ENCODE results near the gene HASPIN. TPM values are rescaled to one million over a fixed set of nuclear protein-coding genes. Genes with fewer than 3 reads are reported as not detected.

HASPIN gene
- total RNA-seq, 1 donor from 2014 or later: 0.68 TPM

DNA sequence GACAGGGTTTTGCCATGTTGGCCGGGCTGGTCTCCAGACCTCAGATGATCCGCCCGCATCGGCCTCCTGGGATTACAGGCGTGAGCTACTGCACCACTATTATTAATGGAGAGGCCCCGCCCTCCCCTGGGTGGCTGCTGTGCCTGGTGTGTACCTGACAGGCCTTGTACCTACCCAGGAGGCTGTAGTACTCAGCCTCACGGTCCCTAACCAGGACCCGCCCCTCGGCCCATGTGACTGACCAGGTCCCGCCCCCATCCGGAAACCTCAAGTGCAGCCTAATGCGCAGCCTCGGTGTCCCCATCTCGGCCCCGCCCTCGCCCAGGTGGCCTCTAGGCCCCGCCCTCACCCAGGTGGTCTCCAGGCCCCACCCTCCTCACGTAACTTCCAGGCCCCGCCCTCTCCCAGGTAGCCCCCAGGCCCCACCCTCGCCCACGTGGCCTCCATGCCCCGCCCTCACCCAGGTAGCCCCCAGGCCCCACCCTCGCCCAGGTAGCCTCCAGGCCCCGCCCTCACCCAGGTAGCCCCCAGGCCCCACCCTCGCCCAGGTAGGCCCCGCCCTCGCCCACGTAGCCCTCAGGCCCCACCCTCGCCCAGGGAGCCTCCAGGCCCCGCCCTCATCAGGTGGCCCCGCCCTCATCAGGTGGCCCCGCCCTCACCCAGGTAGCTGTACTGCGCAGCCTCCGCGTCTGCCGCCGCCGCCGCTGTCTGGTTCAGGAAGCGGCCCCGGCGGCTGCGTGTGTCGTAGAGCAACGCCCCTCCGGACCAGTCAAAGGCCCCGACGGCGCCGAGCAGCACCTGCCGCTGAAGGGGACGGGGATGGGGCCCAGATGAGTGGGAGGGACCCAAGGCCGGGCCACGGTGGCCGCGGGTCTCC is 31.0 kb downstream of the HASPIN start:
- peak; percentile 97 for ATAC-seq
- intact Hi-C loops (cut with DNase I): no loop called here
- peak overlapping the region; percentile 53 for H3K4me3 ChIP-seq
- H3K4me1 ChIP-seq: no peaks in the 10 kb centered on the region
- DNase-seq: peak; percentile 93
- H3K27me3 ChIP-seq (ENCODE audit: low read depth): no peaks in the 10 kb centered on the region
- peak overlapping the region; percentile 75 for H3K27ac ChIP-seq
- no peaks in the 10 kb centered on the region for H3K9me3 ChIP-seq
- no peaks in the 10 kb centered on the region for H3K36me3 ChIP-seq
- TF ChIP-seq, protein P1, sequence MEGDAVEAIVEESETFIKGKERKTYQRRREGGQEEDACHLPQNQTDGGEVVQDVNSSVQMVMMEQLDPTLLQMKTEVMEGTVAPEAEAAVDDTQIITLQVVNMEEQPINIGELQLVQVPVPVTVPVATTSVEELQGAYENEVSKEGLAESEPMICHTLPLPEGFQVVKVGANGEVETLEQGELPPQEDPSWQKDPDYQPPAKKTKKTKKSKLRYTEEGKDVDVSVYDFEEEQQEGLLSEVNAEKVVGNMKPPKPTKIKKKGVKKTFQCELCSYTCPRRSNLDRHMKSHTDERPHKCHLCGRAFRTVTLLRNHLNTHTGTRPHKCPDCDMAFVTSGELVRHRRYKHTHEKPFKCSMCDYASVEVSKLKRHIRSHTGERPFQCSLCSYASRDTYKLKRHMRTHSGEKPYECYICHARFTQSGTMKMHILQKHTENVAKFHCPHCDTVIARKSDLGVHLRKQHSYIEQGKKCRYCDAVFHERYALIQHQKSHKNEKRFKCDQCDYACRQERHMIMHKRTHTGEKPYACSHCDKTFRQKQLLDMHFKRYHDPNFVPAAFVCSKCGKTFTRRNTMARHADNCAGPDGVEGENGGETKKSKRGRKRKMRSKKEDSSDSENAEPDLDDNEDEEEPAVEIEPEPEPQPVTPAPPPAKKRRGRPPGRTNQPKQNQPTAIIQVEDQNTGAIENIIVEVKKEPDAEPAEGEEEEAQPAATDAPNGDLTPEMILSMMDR (IDR thresholded peaks at IDR 0.05): no peak

DNA sequence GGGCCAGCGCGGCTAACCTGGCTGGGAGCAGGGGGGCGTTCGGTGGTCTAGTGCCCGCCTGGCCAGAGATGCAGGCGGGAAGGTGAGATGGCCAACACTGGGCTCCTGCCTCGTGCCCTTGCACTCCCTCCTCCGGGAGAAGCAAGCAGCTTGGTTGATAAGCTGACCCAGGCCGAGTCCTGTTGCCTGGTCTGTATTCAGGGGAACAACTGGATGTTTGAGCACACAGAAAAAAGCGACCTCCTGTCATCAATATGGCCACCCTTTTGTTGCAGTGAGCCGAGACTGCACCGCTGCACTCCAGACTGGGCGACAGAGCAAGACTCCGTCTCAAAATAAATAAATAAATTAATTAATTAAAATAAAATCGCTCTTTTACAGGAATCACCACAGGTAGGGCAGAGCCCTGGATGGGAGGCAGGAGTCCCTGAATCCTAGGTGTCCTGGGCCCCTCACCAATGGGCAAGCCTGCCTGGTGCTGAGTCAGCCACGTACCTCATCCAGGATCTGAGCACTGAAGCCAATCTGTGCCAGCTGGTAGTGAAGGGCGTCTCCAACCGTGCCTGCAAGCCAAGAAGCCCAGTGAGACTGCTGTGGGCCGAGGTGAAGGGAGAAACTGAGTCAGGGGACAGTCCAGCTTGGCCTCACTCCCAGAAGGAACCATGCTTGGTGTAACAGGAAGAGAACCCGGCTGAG is 31.8 kb downstream of the HASPIN start:
- TF ChIP-seq, protein P1 (IDR thresholded peaks at IDR 0.05): no peak
- ATAC-seq (no peak), DNase-seq (no peak)
- H3K4me3 ChIP-seq: peak overlapping the region; percentile 53
- peaks cover 4% of the 10 kb centered on the region for H3K9me3 ChIP-seq
- no peaks in the 10 kb centered on the region for H3K4me1 ChIP-seq
- H3K27ac ChIP-seq: peak overlapping the region; percentile 75
- intact Hi-C loops (cut with DNase I): no loop called here
- no peaks in the 10 kb centered on the region for H3K27me3 ChIP-seq (ENCODE audit: low read depth)
- no peaks in the 10 kb centered on the region for H3K36me3 ChIP-seq

DNA sequence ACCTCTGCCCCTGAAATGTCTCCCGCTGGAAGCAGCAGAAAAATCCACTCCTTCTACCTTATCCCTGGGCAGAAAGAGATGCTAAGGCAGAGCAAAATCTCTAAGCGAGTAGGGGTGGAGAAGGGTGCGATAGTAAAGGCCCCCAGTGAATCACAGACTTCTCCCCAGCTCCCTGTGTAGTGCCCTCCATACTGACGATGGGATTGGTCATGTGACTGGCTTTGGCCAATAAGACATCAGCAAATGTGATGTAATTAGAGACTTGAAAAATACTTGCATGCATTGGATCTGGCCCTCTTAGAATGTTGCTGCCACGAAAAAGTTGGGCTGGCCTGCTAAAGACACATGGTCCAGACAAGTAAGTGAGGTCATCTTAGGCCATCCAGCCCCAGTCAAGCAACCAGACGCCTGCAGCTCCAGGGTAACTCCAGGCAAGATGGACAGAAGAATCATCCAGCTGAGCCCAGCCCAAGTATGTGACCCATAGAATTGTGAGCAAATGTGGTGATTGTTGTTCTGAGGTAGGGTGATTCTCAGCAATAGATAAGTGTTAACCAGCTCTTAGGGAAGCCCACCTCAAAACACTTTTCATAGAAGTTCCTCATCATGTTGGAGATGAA is 36.0 kb downstream of the HASPIN start:
- H3K4me1 ChIP-seq: no peaks in the 10 kb centered on the region
- TF ChIP-seq, protein P1 (IDR thresholded peaks at IDR 0.05): no peak
- H3K4me3 ChIP-seq: no peak overlapping the region
- intact Hi-C loops (cut with DNase I): no loop called here
- no peak overlapping the region for H3K27ac ChIP-seq
- no peaks in the 10 kb centered on the region for H3K27me3 ChIP-seq (ENCODE audit: low read depth)
- no peaks in the 10 kb centered on the region for H3K36me3 ChIP-seq
- no peak for ATAC-seq
- DNase-seq: no peak
- peaks cover 4% of the 10 kb centered on the region for H3K9me3 ChIP-seq

DNA sequence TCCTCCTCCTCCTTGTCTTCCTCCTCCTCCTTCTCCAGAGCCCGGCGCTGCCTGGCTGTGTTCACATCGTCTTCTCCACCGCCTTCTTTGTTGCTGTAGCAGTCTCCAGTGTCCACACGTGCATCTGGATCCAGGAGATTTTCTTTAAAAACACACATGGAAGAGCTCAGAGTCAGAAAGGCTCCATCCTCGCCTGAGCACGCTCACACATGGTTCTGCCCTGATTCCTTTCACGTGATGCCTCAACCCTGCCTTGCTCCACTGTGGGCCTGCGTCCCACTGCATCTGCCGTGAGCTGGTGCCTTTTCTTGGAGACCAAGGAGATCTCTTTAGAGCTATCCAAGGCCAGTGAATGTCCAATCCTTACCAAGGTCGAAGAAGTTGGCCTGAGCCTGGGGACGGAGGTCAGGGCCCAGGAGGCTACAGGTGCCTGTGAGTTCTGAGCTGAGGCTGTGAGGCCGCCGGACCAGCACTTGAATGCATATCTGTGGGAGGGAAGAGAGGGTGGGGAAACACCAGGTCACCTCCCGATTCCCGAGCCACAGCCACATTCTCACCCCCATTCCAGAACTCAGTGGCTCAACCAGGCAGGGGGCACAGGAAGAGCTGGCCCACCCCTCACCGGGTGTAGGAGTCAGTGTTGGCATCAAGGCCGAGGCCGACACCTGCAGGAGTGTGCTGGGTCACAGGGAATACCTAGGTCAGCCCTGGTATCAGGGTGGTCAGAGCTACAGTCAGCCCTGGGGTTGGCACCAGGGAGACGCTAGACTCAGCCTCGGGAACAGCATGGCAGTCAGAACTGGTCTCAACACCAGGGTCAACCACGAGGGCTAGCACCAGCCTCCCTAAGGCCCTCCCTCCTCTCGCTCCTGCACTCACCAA is 37.6 kb downstream of the HASPIN start:
- no peak overlapping the region for H3K4me3 ChIP-seq
- peaks cover 4% of the 10 kb centered on the region for H3K9me3 ChIP-seq
- no peak overlapping the region for H3K27ac ChIP-seq
- DNase-seq (no peak), ATAC-seq (no peak)
- TF ChIP-seq, protein P1 (IDR thresholded peaks at IDR 0.05): no peak
- no peaks in the 10 kb centered on the region for H3K36me3 ChIP-seq
- no peaks in the 10 kb centered on the region for H3K4me1 ChIP-seq
- intact Hi-C loops (cut with DNase I): no loop called here
- H3K27me3 ChIP-seq (ENCODE audit: low read depth): no peaks in the 10 kb centered on the region

DNA sequence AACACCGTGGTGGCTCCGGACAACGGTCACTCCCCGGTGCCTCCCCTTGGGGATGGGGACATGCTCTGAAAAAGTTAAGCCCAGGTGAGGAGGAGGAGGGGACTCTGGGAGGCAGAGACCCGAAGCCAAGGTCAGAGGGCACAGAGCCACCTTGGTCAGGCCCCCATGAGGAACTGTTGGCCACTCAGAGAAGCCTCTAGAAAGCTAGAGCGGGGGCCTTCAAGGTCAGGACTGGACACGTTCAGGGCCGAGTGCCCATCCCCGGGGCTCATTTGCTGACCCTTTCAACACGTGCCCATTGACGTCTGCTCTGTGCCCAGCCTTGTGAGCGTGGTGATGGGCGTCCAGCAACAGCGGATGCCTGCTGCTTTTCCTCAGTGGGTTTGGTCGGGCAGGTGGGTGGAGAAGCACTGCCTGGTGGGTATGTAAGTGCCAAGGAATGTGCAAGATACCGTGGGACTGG is 38.2 kb downstream of the HASPIN start:
- H3K4me1 ChIP-seq: no peaks in the 10 kb centered on the region
- DNase-seq (no peak), ATAC-seq (no peak)
- H3K36me3 ChIP-seq: no peaks in the 10 kb centered on the region
- intact Hi-C loops (cut with DNase I): no loop called here
- peaks cover 4% of the 10 kb centered on the region for H3K9me3 ChIP-seq
- TF ChIP-seq, protein P1 (IDR thresholded peaks at IDR 0.05): no peak
- H3K27ac ChIP-seq: no peak overlapping the region
- no peaks in the 10 kb centered on the region for H3K27me3 ChIP-seq (ENCODE audit: low read depth)
- H3K4me3 ChIP-seq: no peak overlapping the region
